SK-N-MC (cell line): ENCODE data around the gene OCLN.
"Not testable (repeated sequence)": the region's sequence is repeated elsewhere in the genome, so short reads cannot be mapped to it uniquely, and the experiment has no call there.

Experiments used
- EZH2 ChIP-seq: fragments of 200-600 bp; sonication (generic); IDR thresholded peaks from one replicate; pipeline ENCODE4 v1.6.1; 2017; ENCODE audit warnings: antibody characterized with exemption
- POLR2AphosphoS5 ChIP-seq: IDR thresholded peaks from 2 replicates; pipeline ENCODE4 v1.6.1; 2012; ENCODE audit warnings: mild to moderate bottlenecking, low read depth, low read length, borderline replicate concordance

GRCh38 chr5:69601947-69602346 lies 109.4 kb downstream of the OCLN start:
- not testable (repeated sequence) for TF ChIP-seq EZH2, POLR2AphosphoS5
